Stimulated activated CD8-positive, alpha-beta memory T cell treated with anti-CD3 and anti-CD28 coated beads, Interleukin-2, amount 100 ng/mL, for 1 hour (primary cell): ENCODE data around the gene PVALEF.

Experiments
- DNase-seq, 2 donors: peaks; one replicate each; pipeline ENCODE4 v3.0.0-alpha.2; 2020; ENCODE audit warnings: low read depth in 2 of 2

Gene PVALEF

DNA sequence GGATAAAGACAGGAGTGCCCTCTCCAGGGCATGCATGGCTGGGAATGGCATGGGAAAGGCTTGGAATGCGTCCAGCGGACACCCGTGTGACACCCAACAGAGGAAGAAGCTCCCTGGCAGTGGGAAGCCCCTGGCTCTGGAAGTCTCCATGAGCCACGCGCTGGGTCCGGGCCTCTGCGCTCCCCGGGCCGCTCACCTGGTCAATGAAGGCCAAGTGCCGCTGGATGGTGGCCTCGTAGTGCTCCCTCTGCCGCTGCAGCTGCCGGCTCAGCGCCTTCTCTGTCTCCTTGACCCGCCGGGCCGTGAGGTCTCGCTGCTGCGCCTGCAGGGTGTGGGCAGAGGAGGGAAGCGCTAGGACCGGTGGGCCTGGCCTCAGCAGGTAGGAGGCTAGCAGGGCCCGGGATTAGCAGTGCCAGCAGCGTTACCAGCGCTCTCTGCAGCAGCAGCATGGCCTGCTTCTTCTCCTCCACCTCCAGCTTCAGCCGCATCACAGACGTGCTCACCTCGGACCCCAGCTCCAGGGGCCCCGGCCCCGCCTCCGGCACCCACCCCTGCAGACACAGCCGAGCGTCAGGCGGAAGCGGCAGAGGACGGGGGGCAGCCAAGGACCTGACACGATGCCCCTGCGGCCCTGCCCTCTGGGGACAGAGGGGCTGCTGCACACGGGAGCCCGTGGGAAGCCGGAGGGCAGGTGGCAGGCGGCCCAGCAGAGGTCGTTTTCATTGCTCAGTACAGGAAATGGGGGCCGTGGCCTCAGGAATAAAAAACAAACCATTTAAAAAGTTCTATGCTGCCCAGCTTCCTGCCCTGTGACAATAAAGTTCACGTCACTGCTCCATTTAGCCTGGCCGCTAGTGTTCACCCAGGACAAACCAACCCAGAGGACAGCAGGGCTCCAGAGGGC is 31.4 kb downstream of the PVALEF start:
- DNase-seq: no peak

- no peak for DNase-seq
Measured at GRCh38 chr17:81197409-81197795, 32.1 kb downstream of the PVALEF start.

GRCh38 chr17:81197831-81198490 is 32.7 kb downstream of the PVALEF start:
- DNase-seq: no peak

- DNase-seq: no peak
Measured at GRCh38 chr17:81198826-81199481, 33.6 kb downstream of the PVALEF start.

DNA sequence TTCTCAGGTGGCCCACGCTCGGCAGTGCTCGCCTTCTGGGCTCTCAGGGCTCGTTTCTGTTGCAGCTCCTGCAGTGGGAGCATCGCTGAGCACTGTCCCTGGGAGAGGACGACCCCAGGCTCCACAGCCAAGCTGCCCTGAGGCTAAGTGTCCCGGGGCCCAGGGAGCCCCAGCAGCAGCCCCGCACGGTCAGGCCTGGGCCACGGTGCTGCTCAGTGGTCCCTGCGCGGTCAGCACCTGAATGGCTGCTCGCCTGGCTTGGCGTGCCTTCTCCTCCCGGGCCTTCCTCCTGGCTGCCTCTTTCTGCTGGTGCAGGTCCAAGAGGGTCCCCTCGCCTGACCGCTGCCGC is 34.1 kb downstream of the PVALEF start:
- no peak for DNase-seq

DNA sequence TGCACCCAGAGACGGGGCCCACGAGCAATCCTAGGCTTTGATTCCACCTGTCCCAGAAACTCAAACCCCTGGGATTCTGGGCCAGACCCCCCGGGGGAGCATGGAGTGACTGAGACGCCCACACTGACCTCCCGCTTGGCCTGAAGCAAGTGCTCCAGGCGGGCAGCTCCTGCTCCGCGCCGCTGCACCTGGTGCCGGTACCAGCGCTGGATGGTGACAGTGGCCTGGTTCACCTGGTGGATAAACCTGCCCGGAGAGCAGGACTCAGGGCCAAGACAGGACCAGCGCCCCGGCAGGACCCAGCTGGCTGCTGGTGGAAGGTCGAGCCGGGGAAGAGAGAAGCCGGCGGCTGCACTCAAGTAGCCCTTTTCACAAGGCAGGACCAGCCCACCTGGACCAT is 34.9 kb downstream of the PVALEF start:
- no peak for DNase-seq

DNA sequence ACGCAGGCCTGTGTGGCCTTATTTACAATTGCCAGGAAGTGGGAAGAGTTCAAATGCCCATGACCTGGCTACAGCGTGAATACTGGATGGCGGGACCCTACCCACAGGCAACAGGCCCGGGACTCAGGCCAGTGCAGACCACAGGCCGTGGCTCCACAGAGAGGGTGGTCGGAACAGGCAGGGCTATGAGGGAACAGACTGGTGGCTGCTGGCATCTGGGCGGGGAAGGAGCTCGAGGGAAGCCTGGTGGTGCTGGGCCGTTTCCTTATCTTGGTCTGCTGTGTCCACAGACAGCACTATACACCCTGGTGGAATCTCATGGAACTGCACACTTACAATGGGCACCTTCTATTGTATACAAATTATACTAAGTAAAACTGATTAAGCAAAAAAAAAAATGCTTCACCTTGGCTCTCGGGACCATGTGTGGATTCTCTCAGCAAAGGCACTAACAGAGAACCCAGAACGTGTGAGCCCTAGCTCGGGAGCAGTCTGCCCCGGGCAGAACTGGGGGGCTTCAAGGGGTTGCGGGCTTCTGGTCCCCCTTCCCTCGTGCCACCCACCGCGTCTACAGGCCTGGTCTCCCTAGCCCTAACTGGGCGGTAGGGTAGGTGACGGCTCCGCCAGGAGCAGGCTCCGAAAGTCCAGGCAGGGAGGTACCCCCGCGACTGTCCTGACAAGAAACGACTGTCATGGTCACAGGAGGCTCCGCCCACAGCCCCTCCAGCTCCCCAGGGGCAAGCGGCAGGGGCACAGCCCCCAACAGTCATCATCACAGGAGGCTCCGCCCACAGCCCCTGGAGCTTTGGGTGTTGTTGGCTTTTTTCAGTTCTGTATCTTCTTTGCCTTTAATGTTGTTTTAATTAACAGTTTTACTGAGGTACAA is 35.6 kb downstream of the PVALEF start:
- no peak for DNase-seq

- no peak for DNase-seq
Measured at GRCh38 chr17:81202318-81202717, 37.0 kb downstream of the PVALEF start.

- DNase-seq: no peak
Measured at GRCh38 chr17:81203136-81203535, 37.8 kb downstream of the PVALEF start.

DNA sequence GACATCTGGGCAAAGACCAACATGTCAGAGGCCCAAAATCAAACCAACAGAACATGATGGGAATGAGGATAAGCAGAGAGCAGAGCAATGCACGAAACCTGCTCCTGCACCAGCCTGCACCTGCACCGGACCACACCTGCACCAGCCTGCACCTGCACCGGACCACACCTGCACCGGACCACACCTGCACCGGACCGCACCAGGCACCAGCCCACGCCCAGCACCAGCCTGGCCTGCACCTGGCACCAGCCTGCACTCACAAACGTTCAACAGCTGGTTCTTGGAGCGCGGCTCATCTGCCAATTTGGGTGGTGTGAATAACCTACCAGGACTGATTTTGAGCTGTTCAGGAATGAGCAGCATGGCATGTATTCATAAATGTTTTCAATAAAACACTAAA is 39.3 kb downstream of the PVALEF start:
- DNase-seq: no peak

GRCh38 chr17:81206166-81206565 is 40.9 kb downstream of the PVALEF start:
- no peak for DNase-seq

DNA sequence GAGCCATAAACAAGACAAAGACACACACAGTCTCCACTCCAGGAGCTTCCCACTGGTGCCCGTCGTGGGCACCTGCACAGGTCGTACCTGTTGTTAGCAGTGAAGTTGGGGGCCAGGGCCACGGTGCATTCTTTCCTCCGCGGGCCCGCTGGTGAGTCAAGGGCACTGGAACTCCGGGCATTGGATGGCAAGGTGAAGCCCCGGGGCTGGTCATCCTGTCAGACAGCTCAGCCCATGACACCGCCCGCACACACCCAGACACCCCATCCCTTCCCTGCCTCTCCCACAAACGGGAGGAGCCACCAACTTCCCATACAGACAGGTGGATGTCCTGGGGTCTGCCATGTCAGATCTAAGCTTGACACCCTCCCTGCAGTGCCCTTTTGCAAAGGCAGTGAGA is 41.4 kb downstream of the PVALEF start:
- DNase-seq: no peak

GRCh38 chr17:81207610-81208581 is 42.6 kb downstream of the PVALEF start:
- no peak for DNase-seq

GRCh38 chr17:81208651-81209050 is 43.3 kb downstream of the PVALEF start:
- DNase-seq: no peak

GRCh38 chr17:81209141-81209540 is 43.8 kb downstream of the PVALEF start:
- DNase-seq: no peak

GRCh38 chr17:81210466-81210865 is 45.2 kb downstream of the PVALEF start:
- DNase-seq: no peak

DNA sequence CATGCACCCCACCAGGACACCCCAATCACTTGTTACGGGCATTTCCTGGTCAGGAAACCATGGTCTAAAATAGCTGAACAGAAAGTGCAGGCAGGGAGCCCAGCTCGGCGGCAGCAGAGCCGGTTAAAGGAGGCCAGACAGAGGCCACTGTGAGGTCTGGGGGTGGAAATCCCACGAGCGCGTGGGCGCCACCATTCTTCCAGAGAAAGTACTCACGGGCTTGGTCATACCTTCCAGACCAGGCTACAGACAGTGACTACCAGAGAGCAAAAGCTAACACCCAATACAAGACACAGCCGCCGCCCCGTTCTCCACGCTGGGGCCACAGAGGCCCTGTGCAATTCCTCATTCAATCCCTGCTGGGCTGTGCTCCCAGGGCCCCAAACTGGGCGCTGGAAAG is 45.6 kb downstream of the PVALEF start:
- DNase-seq: no peak

DNA sequence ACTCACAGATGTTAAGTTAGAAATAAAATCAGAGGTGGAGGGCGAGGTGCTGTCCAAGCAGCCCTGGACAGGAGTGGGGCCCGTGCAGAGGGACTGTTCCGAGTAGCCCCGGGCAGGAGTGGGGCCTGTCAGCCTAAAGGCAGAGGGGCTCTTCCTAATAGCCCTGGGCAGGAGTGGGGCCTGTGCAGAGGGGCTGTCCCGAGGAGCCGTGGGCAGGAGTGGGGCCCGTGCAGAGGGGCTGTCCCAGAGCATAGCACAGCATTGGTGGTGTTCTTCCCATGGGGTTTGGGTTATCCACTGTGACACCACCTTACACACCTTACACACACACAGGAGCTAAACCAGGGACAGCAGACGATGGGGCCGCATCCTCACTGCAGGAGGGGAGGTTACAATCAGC is 47.1 kb downstream of the PVALEF start:
- no peak for DNase-seq

GRCh38 chr17:81213978-81214377 is 48.7 kb downstream of the PVALEF start:
- DNase-seq: no peak

DNA sequence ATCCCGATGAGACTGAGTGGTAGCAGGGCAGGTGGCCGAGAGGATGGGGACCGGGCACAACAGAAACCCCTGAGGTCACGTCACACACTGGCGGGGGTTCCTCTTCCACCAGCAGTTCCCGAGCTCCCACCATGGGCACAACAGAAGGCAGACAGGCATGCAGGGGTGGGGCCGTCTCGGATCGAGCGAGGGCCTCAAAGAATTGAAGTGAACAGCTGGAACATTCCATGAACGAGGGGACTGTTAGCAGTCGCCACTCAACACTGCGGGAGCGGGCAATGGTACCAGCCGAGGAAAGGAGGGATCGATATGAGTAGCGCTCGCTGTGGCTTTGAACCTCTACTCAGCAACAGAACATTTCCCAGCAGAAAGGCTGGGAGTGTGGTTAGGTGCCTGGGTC is 52.2 kb downstream of the PVALEF start:
- no peak for DNase-seq

DNA sequence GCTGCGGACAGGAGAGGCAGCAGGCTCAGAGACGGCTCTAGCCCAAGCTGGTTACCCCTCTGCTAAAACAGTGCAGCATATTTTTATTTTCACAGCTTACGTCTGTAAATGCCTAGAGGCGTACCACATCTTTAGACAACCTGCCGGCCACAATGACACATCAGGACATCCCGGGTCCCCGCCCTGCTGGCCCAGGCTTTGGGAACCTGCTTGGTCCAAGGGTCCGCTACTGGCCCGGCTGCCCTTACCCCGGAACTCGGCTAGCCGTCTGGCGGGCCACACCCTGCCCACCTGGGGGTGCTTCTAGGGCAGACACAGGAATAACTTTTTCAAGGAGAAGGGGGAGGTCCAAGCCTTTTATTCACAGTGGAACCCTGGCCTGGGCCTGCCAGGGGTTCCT is 53.2 kb downstream of the PVALEF start:
- no peak for DNase-seq
